ENCODE results near the gene OLFM2. TPM values are rescaled to one million over a fixed set of nuclear protein-coding genes. Genes with fewer than 3 reads are reported as not detected.

Gene OLFM2
- under 1 TPM in 2 of 4 donors, not detected in 2; 0.25 to 0.78 TPM for total RNA-seq

DNA sequence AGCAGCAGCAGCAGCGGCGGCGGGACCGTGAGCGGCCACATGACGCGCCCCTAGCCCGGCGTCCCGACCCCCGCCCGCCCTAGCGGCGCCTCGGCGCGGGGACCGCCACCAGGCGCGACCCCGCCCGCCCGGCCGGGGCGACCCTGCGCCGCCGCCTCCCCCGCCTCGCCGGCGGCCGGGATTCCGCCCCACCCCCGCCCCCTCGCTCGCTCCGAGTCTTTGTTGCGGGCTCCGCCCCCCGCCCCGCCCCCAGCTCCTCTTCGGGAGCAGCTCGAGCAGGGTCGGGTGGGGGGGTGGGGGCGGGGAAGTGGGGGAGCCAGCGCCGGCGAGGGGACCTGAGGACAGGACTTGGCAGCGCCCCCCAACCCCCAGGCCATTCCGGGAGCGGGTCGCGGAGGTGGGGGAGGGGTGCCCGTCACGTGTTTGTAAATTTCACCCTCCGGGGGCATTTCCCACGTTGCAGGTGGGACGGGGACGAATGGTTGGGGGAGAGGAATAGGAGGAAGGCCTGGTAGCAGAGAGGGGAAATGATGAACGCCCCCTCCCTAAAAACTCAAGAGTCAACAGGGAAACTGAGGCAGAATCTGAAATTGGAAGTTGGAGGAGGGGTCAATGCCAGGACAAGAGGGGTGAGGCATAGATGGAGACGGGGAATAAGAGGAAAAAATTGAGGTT lies at the start of gene OLFM2:
Gene OLFM2 (minus strand): TSS at position 190 of the 675 bp plus-strand sequence. CDS start 149 bp downstream, at position 41.
- Histone ChIP-seq H3K4me3 (peak within 1 kb of the TSS; percentile 25 to 41 (median 32)), H3K27me3 (peaks cover 21 to 37% (median 34%) of the 10 kb centered on the region in 3 donors), H3K4me1 (peaks cover 3 to 15% of the 10 kb centered on the region in 2 donors), H3K27ac (no peak within 1 kb of the TSS), H3K9me3 (no peaks in the 10 kb centered on the region), H3K36me3 (no peaks in the 10 kb centered on the region)
- no peak for DNase-seq
- TF ChIP-seq POLR2A (IDR thresholded peaks at IDR 0.05): no peak
- TF ChIP-seq CTCF (IDR thresholded peaks at IDR 0.05 in 4 of 5, conservative IDR thresholded peaks at IDR 0.05 in 1 of 5): no peak
- no peak for ATAC-seq
- in situ Hi-C loops (cut with MboI; ENCODE audit: low sequenced_read_pairs in 4 of 4) (loop anchor here (10.0 to 25.0 kb wide), 3 partner anchors 301 to 451 kb away; partner anchors contain the start of genes TYK2 (in 3 of the 4) and S1PR2 (in 2 of the 4)), intact Hi-C loops (cut with DNase I; ENCODE audit: low total_unique reads) (loop anchor here (10.0 kb wide), 1 partner anchor 308 kb away; no protein-coding TSS in a partner anchor)

- Histone ChIP-seq H3K4me1 (no peaks in the 10 kb centered on the region), H3K27ac (no peak overlapping the region), H3K36me3 (no peaks in the 10 kb centered on the region), H3K9me3 (no peaks in the 10 kb centered on the region), H3K4me3 (no peak overlapping the region), H3K27me3 (no peaks in the 10 kb centered on the region)
- no peak for TF ChIP-seq CTCF (IDR thresholded peaks at IDR 0.05 in 4 of 5, conservative IDR thresholded peaks at IDR 0.05 in 1 of 5)
- no peak for TF ChIP-seq POLR2A (IDR thresholded peaks at IDR 0.05)
- no peak for DNase-seq
- in situ Hi-C loops (cut with MboI; ENCODE audit: low sequenced_read_pairs in 4 of 4) (no loop called here), intact Hi-C loops (cut with DNase I; ENCODE audit: low total_unique reads) (no loop called here)
- no peak for ATAC-seq
Measured at GRCh38 chr19:9981406-9982260, 45.3 kb upstream of the OLFM2 start.

GRCh38 chr19:9972103-9972502 lies 35.8 kb upstream of the OLFM2 start:
- no peaks in the 10 kb centered on the region for H3K27me3 ChIP-seq
- H3K4me3 ChIP-seq: no peak overlapping the region
- ATAC-seq: no peak
- no peak for TF ChIP-seq POLR2A (IDR thresholded peaks at IDR 0.05)
- TF ChIP-seq CTCF (IDR thresholded peaks at IDR 0.05 in 4 of 5, conservative IDR thresholded peaks at IDR 0.05 in 1 of 5): no peak
- H3K27ac ChIP-seq: no peak overlapping the region
- in situ Hi-C loops (cut with MboI; ENCODE audit: low sequenced_read_pairs in 4 of 4) (no loop called here), intact Hi-C loops (cut with DNase I; ENCODE audit: low total_unique reads) (no loop called here)
- no peaks in the 10 kb centered on the region for H3K36me3 ChIP-seq
- no peaks in the 10 kb centered on the region for H3K9me3 ChIP-seq
- no peaks in the 10 kb centered on the region for H3K4me1 ChIP-seq
- no peak for DNase-seq

GRCh38 chr19:9971166-9971897 lies 35.0 kb upstream of the OLFM2 start:
- intact Hi-C loops (cut with DNase I; ENCODE audit: low total_unique reads): no loop called here
- in situ Hi-C loops (cut with MboI; ENCODE audit: low sequenced_read_pairs in 4 of 4): no loop called here
- H3K9me3 ChIP-seq: no peaks in the 10 kb centered on the region
- no peak overlapping the region for H3K4me3 ChIP-seq
- DNase-seq: no peak
- no peaks in the 10 kb centered on the region for H3K4me1 ChIP-seq
- TF ChIP-seq POLR2A (IDR thresholded peaks at IDR 0.05): no peak
- TF ChIP-seq CTCF (IDR thresholded peaks at IDR 0.05 in 4 of 5, conservative IDR thresholded peaks at IDR 0.05 in 1 of 5): no peak
- no peaks in the 10 kb centered on the region for H3K27me3 ChIP-seq
- no peaks in the 10 kb centered on the region for H3K36me3 ChIP-seq
- H3K27ac ChIP-seq: no peak overlapping the region
- ATAC-seq: no peak
